A204.1 (cell line): ENCODE data around the gene MARS1.
A peak's percentile ranks its signal among the peaks of the same experiment; 100 is the strongest.

ENCODE experiments used
- FAIRE-seq: peaks from 2 replicates; lab custom pipeline; 2012; peaks lifted over from hg19 to GRCh38; lab: Jason Lieb, UNC

MARS1 gene

GRCh38 chr12:57531836-57532235 lies 44.0 kb downstream of the MARS1 start:
- FAIRE-seq = no peak

DNA sequence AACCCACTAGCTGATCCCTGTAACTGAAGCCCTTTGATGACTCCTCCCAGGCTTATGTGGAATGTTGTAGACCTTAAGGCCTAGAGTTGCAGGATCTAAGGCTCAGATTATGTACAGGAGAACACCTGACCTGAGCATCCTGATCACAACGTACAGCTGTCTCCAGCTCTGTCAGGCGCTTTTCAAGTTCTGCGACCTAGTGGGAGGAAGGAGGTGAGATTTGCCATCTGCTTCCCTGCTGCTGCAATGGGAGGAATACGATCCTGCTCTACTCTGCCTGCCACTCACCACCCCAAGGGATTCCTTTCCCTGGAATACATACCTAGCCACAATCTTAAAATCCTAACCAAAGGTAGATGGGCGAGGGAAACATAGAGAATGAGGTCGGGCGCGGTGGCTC lies 45.2 kb downstream of the MARS1 start:
- FAIRE-seq = no peak

- FAIRE-seq = no peak
Measured at GRCh38 chr12:57534250-57534649, 46.4 kb downstream of the MARS1 start.

- no peak for FAIRE-seq
Measured at GRCh38 chr12:57534991-57535543, 47.2 kb downstream of the MARS1 start.

- no peak for FAIRE-seq
Measured at GRCh38 chr12:57535764-57536596, 48.1 kb downstream of the MARS1 start.

- FAIRE-seq = no peak
Measured at GRCh38 chr12:57536597-57536942, 48.7 kb downstream of the MARS1 start.

DNA sequence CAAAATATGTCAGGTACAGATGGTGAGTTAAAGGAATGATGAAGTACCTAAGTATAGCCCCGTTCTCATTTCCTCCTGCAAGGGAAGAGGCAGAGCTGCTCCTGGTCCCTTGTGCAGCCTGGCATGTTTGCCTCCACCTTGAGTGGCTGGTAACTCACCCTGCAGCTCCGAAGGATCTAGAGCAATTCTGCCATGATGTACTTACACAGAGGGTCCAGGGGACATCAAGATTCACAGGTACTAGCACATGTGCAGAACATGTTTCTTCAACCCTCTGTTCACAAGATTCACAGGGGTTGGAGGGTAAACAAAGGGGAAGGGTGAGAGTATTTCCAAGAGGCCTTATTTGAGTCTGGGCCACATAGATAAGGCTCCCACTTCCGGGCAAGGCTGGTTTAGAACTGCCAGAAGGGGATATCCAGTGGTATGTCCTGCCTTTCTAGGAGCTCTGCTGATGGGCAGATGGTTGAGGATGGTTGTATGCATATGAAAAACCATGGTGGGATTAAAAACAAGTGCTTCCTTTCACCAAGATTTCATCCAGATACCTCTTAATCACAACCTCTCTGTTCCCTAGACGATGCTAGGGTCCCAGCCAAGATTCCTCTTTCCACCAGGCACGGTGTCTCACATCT lies 51.4 kb downstream of the MARS1 start:
- FAIRE-seq = no peak

GRCh38 chr12:57541001-57541400 lies 53.1 kb downstream of the MARS1 start:
- no peak for FAIRE-seq

DNA sequence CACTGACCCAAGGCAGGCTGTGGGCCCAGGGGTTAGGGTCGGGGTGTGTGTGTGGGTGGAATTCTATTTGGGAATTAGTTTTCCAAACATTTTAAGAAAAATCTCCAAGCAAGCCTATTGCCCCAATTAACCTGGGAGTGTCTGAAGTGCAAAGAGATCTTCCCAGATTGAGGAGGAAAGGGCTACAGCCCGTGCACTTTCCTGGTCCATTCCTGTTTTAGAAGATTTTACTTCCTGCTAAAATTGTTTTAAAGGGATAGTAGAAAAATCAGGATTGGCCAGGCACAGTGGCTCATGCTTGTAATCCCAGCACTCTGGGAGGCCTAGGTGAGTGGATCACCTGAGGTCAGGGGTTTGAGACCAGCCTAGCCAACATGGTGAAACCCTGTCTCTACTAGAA lies 53.8 kb downstream of the MARS1 start:
- no peak for FAIRE-seq

- FAIRE-seq = no peak
Measured at GRCh38 chr12:57543581-57543980, 55.7 kb downstream of the MARS1 start.

- FAIRE-seq = no peak
Measured at GRCh38 chr12:57545809-57546437, 58.1 kb downstream of the MARS1 start.

GRCh38 chr12:57546438-57547287 lies 58.8 kb downstream of the MARS1 start, which contains the start of gene DCTN2:
Gene DCTN2, minus strand, starts transcription at chr12:57547192. Its CDS starts 129 bp downstream, at chr12:57547063.
- FAIRE-seq = peak; percentile 95

DNA sequence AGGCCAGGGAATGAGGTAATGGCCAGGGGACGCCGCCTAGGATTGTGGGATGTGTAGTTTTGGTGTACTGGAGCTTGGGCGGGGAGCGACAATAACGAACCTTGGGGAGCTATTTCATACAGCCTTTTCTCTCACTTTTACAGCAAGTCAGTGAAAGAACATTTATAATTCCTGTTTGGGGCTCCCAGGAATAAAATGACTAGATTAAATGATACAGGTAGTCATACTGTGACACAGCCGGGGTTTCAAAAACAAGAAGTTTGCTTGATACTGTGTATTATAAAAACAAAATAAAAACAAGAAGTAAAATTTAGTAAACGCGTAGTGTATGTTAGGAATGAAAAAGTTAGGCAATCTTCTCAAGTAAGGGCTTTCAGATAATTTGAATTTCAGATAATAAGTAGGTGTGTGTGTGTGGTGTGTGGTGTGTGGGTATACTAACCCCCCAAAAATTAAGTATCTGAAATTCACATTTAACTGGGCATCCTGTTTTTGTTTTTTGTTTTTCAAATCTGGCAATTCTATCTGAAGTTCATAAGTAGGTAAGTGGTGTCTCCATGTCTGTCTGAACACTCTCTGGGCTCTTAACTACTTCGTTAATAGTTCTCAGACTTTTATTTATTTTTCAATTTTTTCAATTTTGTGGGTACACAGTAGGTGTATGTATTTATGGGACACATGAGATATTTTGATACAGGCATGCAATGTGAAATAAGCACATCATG lies 59.6 kb downstream of the MARS1 start:
- FAIRE-seq = no peak

DNA sequence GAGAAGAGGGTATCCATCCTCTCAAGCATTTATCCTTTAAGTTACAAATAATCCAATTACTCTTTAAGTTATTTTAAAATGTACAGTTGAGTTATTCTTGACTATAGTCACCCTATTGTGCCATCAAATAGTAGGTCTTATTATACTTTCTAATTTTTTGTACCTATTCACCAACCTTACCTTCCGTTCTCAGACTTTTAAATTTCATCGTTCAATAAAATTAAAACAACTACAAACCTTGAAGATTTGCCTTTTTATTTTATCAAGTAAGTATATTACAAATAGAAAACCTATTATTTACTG lies 60.1 kb downstream of the MARS1 start:
- FAIRE-seq = no peak

DNA sequence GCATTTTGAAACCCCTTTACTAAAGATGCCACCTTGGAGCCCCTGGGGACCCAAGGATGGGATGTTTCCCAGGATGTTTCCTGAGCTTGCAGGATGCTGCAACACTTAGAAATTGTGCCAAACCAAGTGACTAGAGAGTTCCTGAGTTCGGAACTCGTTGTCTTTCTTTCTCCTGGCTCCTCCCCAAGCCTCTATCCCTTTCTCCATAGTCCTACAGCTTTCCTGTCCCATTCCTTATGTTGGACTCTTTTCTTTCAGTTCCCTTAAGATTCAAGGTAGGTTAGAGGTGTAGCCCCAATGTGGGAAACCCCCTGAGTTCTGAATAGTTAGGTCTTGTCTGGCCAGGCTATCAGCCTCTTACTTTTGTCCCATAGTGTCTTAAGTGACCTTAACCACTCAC lies 60.6 kb downstream of the MARS1 start:
- no peak for FAIRE-seq

GRCh38 chr12:57549203-57549908 lies 61.5 kb downstream of the MARS1 start:
- FAIRE-seq = no peak

DNA sequence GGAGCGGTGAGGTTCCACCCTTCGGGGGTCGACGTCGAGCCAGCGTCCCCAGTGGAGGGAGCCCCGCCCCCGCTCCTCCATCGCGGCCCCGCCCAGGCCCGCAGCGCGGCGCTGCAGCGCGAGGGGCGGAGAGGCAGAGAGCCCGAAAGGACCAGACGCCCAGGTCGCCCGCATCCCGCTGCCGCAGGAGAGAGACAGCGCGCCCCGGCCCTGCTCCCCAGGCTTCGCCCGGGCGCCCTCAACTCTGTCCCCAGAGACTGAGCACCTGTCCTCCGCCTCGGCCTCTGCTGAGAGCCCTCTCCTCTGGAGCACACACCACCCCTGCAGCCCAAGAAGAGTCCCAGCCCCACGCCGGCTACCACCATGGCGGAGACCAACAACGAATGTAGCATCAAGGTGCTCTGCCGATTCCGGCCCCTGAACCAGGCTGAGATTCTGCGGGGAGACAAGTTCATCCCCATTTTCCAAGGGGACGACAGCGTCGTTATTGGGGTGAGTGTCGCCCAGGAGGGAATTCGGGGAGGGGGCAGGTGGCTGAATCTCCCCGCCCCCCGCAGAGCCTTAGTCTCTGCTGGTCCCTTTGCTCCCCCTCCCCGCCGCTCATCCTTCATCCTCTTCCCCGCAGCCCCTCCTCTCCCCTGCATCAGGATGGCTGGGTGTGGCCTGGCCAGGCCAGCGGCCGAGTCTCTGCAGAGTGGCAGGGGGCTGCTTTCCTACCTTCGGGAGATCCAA lies 62.2 kb downstream of the MARS1 start, which contains the start of gene KIF5A:
KIF5A (plus strand) TSS at position 136 of the 732 bp plus-strand sequence; CDS start at position 364, 228 bp downstream.
- FAIRE-seq = no peak

DNA sequence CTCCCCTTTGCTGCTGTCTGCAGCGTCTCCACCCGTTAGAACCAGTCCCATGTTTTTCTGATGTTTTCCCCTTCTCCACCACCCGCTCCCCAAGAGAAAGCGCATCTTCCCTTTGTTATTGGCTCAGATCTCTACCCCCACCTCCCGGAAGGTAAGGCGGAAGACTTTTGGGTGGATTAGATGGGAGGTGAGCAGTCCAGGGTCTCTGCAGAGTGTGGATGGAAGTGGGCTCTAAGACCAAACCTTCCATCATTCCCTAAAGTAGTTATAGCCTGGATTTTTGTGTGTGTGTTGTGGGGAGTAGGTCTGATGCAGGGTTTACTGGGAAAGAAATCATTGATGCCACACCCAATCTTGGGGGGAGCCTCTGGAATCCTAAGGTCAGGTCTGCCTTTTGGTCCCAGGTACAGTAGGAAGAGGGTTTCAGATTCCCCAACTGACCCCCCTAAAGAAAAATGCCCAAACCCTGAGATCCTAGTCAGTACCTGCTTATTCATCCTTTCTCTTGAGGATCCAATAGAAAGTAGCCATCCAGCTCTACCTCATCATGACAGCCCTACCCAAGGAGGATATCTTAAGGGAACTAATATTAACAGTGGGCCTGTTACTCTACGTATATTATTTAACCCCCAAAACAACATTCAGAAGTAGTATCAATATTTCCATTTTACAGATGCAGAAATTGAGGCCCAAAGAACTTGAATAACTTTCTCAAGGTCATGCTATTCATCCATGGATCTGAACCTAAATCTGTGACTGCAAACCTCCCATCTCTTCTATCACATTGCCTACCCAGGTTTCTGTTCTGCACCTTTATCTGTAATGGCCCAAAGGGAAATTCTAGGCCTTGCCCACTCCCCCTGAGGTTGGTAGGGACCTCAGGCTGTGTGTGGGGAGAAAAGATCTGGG lies 63.0 kb downstream of the MARS1 start:
- FAIRE-seq = no peak
